GM20431 (cell line): ENCODE results near the gene SNX19.
"Not testable (repeated sequence)": the region's sequence is repeated elsewhere in the genome, so short reads cannot be mapped to it uniquely, and the experiment has no call there.

Experiments used
- in situ Hi-C: fragments of 300-500 bp; cut with MseI, MboI; formaldehyde crosslinking; loops from one replicate; pipeline ENCODE4 v1.15.0; 2020; ENCODE audit warnings: low sequenced_read_pairs; ENCODE audit not compliant: unreplicated experiment

Gene SNX19, protein sequence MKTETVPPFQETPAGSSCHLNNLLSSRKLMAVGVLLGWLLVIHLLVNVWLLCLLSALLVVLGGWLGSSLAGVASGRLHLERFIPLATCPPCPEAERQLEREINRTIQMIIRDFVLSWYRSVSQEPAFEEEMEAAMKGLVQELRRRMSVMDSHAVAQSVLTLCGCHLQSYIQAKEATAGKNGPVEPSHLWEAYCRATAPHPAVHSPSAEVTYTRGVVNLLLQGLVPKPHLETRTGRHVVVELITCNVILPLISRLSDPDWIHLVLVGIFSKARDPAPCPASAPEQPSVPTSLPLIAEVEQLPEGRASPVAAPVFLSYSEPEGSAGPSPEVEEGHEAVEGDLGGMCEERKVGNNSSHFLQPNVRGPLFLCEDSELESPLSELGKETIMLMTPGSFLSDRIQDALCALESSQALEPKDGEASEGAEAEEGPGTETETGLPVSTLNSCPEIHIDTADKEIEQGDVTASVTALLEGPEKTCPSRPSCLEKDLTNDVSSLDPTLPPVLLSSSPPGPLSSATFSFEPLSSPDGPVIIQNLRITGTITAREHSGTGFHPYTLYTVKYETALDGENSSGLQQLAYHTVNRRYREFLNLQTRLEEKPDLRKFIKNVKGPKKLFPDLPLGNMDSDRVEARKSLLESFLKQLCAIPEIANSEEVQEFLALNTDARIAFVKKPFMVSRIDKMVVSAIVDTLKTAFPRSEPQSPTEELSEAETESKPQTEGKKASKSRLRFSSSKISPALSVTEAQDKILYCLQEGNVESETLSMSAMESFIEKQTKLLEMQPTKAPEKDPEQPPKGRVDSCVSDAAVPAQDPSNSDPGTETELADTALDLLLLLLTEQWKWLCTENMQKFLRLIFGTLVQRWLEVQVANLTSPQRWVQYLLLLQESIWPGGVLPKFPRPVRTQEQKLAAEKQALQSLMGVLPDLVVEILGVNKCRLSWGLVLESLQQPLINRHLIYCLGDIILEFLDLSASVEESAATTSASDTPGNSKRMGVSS

DNA sequence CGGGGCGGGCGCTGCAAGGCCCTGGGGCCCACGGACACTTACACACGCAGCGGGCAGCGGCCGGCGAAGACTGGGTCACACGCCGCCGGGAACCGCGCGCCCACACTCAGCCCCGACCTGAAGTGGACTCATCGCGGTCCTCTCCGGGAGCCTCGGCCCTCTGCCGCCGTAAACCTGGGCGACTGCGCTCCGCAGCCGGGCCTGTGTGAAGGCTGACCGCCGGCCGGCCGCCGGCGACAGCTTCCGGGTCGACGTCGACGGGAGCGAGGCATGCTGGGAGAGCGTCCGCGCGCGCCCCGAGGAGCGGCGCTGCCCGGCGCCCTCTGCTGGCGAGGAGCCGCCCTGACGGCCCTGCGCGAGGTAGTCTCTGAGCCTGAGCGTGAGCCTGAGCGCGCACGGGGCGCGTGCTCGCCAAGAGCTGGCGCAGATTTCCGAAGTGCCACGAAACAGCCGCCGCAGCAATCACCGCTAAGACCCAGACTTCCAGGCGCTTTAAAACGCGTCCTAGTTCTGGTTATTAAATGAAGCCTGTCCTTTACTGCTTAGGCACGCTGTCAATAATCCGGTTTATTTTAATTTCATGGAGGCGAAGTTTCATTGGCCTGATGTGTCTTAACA lies at the start of gene SNX19:
Gene SNX19 (minus strand): TSS at position 242 of the 618 bp plus-strand sequence. CDS start 540 bp downstream, outside the sequence.
- in situ Hi-C loops, result no loop called here

DNA sequence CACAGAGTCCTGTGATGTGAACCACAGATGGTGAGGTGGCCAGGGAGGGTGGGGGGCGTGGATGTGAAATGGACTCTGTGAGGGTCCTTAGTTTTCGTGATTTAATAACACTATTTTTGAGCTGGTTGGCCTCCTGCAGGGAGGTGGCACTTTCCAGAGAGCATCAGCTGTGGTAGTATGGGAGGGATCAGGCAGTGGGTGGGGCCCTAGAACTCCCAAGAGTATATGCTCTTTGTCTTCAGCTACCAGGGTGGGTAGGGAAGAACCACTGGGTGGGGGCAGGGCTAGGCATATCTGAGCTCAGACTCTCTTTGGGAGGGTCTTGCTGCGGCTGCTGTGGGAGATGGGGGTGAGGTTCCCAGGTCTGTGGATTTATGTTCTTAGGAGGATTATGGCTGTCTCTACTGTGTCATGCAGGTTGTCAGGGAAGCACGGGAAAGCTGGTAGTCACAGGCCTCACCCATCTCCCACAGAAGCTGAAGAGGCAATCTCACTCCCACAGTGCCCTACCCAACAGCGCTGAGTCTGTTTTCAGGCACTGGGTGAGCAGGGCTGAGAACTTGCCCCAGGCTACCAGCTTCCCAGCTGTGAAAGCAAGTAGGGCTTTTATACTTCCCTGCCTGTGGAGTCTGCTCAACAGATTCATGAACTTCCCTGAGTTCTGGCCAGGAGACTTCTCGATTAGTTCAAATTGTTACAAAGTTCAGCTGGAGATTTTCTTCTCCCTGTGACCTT lies 47.9 kb upstream of the SNX19 start:
- in situ Hi-C loops, result no loop called here

DNA sequence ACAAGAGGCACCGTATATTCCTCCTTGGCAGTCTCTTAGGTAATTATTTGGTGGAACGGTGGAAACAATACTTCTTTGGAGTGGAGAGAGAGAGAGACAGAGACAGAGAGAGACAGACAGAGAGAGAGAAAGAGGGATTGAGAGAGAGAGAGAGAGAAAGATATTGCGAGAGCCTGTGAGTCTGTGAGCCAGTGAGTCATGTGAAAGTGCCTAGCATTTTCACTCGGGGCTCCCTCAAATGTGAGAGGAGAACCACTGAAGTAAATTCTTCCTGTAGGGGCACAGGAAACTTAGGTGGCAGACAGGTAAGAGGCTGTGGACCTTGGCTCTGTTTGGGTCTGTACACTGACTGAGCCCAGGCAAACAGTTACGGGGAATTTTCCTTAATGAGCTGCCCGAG lies 31.6 kb upstream of the SNX19 start:
- in situ Hi-C loops, result no loop called here

DNA sequence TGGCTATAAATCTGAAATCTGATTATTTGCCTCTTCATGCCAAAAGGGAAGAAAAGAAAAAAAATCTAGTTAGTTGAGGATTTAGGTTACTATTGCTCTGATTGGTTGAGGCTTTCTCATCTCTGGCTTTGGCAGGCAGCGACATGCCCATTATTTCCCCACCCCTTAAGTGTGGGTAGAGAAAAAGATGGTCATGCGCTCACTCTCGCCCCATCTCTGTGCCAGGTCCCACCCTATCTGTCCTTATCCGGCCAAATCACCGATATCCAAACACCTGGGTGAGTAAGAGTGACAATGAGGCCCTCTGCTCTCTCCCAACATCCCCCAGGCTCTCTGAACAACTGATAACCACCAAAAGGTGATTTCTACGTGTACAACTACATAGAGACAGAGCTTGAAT lies 31.2 kb upstream of the SNX19 start:
- in situ Hi-C loops, result no loop called here

DNA sequence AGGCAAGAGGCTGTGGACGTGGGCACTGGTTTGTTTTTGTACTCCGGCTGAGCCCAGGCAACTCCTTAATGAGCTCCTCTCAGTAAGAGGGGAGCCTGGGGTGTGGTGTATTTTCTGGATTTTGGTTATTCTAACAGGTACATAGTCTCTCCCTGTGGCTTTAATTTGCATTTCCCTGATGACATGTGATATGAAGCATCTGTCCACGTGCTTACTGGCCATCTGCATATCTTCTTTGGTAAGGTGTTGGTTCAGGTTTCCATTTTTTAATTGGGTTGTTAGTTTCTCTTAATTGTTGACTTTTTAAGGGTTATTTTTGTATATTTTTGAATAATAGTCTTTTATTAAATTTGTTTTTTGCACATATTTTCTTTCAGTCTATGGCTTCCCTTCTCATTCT lies 30.8 kb upstream of the SNX19 start:
- in situ Hi-C loops, result no loop called here

DNA sequence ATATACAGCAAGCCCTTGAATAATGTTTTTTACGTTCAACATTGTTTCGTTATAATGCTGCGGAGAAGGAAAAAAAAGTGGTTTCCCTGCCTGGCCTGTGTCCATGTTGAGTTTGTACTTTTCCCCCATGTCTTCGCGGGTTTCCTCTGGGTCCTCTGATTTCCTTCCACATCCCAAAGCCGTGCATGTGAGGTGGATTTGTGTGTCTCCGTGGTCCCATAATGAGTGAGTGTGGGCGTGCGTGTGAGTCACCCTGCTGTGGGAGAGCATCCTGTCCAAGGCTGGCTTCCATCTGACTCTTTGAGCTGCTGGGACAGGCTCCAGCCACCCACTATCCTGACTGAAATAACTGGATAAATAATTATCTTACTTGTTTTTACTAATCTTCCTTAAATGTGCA lies 29.6 kb upstream of the SNX19 start:
- in situ Hi-C loops, result no loop called here

DNA sequence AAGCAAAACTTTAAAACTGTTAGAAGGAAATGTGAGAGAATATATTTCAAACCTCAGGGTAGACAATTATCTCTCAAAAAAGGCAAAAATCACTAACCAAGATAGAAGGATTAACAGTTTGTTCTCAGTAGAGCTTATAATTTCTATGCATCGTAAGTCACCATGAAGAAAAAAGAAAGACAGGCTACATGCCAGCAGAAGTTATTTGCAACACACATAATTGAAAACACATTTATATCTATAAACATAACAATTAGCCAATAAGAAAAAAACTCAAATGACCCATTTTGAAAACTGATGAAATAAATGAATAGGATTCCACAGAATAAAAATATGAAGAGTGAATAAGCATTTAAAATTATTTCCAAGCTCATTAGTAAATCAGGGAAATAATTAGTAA lies 24.4 kb upstream of the SNX19 start:
- in situ Hi-C loops, result no loop called here

DNA sequence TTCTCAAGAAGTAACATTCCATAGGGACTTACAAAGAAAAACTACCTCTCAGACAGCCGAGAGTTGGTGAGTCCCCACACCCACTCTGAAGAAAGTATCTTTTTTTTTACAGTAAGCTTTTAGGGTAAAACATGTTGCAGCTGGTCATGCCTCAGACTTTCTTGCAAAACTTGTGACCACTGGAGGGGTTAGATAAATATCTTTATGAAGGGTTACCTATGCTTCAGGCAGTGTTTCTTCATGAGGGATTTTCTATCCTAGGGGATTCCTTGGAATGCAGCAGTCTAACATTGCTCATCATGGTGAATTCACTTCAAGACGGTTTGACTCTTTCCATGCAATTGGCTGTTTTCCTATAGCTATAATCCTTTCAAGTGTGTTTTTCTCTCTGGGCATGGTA lies 20.8 kb upstream of the SNX19 start:
- in situ Hi-C loops, result no loop called here

DNA sequence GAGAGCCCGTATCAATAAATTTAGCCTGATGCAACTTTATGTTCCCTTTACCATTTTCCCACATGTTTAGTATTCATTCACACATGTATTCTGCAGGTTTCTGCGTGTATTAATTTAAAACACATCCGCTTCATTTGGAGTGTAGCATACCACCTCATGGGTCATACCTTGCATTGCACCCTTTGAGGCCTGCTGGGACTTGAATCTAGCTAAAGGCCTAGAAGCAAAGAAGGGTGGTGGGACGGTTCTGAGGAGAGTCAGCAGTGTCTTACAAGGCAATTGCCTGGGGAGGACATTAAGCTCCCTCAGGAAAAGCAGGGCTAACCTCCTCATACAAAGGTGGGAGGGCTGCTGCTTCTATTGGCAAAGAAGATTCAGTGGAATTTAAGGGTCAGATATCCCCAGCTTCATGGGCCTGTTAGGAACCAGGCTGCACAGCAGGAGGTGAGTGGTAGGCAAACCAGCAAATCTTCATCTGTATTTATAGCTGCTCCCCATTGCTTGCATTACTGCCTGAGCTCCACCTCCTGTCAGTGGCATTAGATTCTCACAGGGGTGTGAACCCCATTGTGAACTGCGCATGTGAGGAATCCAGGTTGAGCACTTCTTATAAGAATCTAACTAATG lies 15.9 kb upstream of the SNX19 start:
- in situ Hi-C loops, result no loop called here

DNA sequence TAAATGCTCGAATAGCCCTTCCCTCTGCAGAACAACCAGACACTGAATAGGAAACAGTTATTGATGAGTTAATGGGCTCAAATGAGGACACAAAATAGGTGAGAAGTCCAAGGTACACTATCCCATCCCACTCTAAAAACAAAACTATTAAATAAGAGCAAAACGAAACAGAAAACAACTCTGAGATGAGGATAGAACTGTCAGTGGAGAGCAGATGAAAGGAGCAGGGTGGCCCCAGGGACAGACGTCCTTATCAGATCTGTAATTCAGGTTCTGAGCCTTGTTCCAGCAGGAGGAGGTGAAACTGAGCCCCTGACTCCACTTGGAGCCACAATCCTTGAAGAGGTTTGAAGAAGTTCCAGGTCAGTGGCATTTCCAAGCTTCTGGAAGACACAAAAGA lies 8.5 kb upstream of the SNX19 start:
- in situ Hi-C loops, result no loop called here

DNA sequence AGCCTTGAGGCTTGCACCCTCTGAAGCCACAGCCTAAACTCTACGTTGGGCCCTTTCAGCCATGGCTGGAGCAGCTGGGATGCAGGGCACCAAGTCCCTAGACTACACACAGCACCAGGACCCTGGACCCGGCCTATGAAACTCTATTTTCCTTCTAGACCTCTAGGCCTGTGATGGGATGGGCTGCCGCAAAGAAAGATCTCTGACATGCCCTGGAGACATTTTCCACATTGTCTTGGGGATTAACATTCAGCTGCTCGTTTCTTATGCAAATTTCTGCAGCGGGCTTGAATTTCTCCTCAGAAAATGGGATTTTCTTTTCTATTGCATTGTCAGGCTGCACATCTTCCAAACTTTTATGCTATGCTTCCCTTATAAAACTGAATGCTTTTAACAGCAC lies 4.3 kb upstream of the SNX19 start:
- in situ Hi-C loops, result not testable (repeated sequence)

DNA sequence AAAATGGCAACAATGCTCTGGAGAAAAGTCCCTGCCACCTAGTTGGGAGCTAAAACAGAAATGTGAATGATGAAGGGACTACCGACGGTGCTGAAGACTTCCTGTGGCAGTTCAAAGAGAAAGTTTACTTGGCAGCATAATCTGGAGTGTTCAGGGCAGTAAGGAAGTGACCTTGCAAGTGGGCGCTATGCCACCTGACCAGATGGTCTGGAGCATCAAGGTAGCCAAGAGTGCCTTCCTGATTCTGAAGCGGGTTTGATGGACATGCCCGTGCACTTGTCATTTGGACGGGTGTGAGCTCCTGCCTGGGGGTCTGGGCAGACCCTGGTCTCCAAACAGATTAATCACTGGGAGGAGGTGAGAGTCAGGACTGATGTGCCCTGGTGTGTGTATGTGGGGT lies 1.8 kb upstream of the SNX19 start:
- in situ Hi-C loops, result no loop called here

DNA sequence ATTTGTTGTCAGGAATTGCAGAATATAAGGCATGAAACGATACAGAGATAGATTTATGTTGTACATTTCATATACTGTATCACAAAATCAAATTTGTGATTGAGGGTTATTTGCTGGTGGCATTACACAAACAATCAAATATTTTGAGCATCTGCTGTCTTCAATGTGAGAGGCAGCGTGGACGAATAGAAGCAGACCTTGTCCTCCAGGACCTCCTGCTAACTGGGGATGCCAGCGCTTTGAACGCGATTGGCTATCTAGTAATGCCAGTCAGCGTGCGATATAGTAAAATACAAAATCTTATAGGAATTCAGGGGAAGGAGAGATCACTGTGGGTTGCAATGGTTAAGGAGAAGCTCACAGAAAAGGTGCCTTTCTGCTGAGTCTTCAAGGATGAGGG lies 631 bp upstream of the SNX19 start:
- in situ Hi-C loops, result no loop called here

DNA sequence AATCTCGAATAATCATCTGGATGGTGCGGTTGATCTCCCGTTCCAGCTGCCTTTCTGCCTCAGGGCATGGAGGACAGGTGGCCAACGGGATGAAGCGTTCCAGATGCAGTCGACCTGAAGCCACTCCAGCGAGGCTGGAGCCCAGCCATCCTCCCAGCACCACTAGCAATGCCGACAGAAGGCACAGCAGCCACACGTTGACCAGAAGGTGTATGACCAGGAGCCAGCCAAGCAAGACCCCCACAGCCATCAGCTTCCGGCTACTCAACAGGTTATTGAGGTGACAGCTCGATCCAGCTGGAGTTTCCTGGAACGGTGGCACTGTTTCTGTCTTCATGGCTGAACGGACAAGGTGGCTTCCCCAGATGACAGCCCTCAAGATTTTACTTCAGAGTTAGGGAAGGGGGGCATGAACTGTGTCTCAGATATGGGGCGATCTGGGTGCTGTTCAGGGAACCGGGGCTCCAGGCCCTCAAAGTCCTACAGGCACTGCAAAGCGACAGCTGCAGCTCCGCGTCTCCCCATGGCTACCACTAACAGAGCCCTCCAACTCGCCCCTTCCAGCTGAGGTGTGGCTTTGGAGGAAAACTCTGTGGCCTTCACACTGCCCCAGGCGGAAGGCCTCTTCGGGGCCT lies 559 bp downstream of the SNX19 start:
- in situ Hi-C loops, result no loop called here

DNA sequence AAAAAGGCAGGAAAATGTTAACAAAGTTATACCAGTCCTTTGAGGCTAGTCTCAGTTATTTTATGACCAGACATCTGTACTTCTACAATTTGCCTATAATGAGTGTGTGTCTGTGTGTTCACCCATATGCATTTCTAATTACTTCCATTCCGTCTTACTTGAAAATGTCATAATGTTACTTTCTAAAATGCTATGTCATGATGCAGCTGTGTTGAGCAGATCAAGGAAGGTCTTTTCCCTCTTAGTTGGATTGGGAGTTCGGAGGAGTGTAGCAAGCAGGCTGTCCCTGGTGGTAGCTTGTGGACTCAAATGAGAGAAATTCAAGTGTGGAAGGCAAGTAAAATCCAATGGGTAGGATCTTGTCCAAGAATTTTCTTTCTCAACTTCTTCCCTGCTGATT lies 3.0 kb downstream of the SNX19 start:
- in situ Hi-C loops, result no loop called here

DNA sequence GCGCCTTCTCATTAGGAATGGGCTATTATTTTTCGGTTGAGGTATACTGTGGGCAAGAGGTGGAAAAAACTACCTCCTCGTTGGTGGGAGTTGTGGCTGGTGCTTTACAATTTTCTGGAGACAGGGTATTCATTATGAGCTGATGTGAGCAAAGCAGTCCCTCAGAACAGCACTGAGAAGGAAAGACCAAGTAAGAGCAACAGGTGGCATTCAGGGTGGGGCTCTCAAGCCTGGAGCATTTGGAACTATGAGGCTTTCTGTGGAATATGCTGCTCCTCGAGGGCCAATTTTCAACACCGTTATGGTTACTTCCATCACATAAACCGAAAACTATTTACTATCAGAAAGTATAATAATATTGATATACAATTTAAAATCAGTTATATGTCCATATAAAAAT lies 3.7 kb downstream of the SNX19 start:
- in situ Hi-C loops, result no loop called here

DNA sequence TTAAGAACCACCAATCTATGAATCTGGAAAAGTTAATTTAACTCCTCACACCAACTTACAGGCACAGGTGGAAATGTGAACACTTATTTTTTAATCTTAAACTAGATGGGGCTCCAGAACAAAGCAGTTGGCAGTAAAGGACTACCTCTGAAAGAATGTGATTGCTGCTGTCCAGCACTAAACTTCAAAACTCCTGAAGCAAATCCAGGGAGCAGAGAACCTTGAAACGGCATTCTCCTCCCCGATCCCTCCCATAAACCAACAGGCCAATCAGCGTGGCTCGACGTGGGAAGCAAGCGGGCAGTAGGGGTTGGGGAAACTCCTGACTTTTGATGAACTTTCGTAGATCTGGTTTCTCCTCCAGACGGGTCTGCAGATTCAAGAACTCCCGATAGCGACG lies 5.0 kb downstream of the SNX19 start:
- in situ Hi-C loops, result no loop called here

DNA sequence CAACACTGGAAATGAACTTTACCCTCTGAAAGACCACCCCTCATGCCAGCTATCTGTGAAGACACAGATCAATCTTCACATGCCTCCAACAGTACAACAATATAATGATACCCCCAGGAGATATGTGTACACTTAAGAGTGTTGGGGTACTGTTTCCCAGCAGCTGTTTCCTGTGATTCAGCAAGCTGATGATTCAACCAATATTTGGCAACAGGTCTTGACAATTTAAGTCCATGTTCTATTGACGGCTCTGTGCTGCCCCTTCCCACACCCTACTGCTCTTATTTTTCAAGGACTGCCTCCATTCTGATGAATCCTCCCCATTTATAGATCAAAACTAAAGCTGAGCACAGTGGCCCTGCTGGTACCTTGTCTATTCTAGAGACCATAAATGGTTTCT lies 6.6 kb downstream of the SNX19 start:
- in situ Hi-C loops, result no loop called here
